ENCODE results near the gene NOTUM. TPM values are rescaled to one million over a fixed set of nuclear protein-coding genes. Genes with fewer than 3 reads are reported as not detected.

Gene NOTUM
- total and polyA plus RNA-seq, 9 of the 15 experiments (the other 6 are each of a cell fraction or from before 2014, with no cell fraction given): 0.03 to 14.0 (median 4.1) TPM

DNA sequence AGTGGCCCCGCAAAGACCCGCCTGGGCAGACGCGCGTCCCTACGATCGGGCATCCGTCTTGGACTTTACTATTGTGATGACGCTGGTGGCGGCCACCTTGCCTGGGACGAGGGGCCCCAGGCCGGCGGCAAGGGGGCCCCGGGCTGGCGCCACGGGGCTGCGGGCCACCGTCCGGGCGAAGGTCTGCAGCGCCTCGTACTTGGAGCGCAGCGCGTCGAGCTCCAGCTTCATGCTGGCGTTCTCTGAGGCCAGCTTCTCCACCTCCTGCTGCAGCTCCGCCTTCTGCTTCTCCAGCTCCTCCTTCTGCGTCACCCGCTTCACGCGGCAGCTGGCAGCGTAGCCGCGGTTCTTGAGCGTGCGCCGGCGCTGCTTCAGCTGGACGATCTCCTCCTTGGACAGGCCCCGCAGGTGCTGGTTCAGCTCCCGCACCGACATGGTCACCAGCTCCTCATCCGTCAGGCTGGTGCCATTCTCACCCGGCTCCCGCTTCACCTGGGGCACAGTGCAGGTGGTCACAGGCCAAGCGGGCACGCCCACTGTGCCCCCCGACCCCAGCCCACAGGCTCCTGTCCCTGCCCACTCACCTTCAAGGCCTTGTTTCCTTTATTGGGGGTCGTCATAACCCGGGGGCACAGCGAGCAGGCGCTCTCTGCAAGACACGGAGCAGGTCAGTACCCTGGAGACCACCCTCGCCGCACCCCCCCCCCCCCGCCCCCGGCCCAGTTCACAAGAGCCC, 38.3 kb downstream of the NOTUM start (continued):
- no peak for TF ChIP-seq ZNF217 (CRISPR knock-in tag; IDR thresholded peaks at IDR 0.05)
- TF ChIP-seq SRSF9 (IDR thresholded peaks at IDR 0.05; ENCODE audit: borderline replicate concordance, low read depth, low read length): no peak
- TF ChIP-seq, protein P1, sequence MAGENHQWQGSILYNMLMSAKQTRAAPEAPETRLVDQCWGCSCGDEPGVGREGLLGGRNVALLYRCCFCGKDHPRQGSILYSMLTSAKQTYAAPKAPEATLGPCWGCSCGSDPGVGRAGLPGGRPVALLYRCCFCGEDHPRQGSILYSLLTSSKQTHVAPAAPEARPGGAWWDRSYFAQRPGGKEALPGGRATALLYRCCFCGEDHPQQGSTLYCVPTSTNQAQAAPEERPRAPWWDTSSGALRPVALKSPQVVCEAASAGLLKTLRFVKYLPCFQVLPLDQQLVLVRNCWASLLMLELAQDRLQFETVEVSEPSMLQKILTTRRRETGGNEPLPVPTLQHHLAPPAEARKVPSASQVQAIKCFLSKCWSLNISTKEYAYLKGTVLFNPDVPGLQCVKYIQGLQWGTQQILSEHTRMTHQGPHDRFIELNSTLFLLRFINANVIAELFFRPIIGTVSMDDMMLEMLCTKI (IDR thresholded peaks at IDR 0.05; ENCODE audit: partially characterized antibody): no peak
- TF ChIP-seq, protein P2, sequence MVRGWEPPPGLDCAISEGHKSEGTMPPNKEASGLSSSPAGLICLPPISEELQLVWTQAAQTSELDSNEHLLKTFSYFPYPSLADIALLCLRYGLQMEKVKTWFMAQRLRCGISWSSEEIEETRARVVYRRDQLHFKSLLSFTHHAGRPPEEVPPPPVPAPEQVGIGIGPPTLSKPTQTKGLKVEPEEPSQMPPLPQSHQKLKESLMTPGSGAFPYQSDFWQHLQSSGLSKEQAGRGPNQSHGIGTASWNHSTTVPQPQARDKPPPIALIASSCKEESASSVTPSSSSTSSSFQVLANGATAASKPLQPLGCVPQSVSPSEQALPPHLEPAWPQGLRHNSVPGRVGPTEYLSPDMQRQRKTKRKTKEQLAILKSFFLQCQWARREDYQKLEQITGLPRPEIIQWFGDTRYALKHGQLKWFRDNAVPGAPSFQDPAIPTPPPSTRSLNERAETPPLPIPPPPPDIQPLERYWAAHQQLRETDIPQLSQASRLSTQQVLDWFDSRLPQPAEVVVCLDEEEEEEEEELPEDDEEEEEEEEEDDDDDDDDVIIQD (CRISPR knock-in tag; IDR thresholded peaks at IDR 0.05): no peak
- TF ChIP-seq, protein P3, sequence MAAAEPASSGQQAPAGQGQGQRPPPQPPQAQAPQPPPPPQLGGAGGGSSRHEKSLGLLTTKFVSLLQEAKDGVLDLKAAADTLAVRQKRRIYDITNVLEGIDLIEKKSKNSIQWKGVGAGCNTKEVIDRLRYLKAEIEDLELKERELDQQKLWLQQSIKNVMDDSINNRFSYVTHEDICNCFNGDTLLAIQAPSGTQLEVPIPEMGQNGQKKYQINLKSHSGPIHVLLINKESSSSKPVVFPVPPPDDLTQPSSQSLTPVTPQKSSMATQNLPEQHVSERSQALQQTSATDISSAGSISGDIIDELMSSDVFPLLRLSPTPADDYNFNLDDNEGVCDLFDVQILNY (CRISPR knock-in tag; IDR thresholded peaks at IDR 0.05): no peak
- no peak for TF ChIP-seq SRF (CRISPR knock-in tag; IDR thresholded peaks at IDR 0.05)
- no peak for TF ChIP-seq MCM3 (IDR thresholded peaks at IDR 0.05)
- TF ChIP-seq KLF16 (IDR thresholded peaks at IDR 0.05): no peak
- TF ChIP-seq, protein P4, sequence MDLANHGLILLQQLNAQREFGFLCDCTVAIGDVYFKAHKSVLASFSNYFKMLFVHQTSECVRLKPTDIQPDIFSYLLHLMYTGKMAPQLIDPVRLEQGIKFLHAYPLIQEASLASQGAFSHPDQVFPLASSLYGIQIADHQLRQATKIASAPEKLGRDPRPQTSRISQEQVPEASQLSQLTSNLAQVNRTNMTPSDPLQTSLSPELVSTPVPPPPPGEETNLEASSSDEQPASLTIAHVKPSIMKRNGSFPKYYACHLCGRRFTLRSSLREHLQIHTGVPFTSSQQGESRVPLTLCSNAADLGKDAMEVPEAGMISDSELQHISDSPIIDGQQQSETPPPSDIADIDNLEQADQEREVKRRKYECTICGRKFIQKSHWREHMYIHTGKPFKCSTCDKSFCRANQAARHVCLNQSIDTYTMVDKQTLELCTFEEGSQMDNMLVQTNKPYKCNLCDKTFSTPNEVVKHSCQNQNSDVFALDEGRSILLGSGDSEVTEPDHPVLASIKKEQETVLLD (IDR thresholded peaks at IDR 0.05): peak; percentile 76
- no peak for TF ChIP-seq ZC3H4 (CRISPR knock-in tag; IDR thresholded peaks at IDR 0.05; ENCODE audit: borderline replicate concordance)
- TF ChIP-seq, protein P5, sequence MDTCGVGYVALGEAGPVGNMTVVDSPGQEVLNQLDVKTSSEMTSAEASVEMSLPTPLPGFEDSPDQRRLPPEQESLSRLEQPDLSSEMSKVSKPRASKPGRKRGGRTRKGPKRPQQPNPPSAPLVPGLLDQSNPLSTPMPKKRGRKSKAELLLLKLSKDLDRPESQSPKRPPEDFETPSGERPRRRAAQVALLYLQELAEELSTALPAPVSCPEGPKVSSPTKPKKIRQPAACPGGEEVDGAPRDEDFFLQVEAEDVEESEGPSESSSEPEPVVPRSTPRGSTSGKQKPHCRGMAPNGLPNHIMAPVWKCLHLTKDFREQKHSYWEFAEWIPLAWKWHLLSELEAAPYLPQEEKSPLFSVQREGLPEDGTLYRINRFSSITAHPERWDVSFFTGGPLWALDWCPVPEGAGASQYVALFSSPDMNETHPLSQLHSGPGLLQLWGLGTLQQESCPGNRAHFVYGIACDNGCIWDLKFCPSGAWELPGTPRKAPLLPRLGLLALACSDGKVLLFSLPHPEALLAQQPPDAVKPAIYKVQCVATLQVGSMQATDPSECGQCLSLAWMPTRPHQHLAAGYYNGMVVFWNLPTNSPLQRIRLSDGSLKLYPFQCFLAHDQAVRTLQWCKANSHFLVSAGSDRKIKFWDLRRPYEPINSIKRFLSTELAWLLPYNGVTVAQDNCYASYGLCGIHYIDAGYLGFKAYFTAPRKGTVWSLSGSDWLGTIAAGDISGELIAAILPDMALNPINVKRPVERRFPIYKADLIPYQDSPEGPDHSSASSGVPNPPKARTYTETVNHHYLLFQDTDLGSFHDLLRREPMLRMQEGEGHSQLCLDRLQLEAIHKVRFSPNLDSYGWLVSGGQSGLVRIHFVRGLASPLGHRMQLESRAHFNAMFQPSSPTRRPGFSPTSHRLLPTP (IDR thresholded peaks at IDR 0.05; ENCODE audit: borderline replicate concordance, extremely low read depth, insufficient read length): no peak
- TF ChIP-seq ZNF76 (CRISPR knock-in tag; IDR thresholded peaks at IDR 0.05; ENCODE audit: borderline replicate concordance): no peak
- TF ChIP-seq ZNF212 (CRISPR knock-in tag; IDR thresholded peaks at IDR 0.05): no peak
- no peak for TF ChIP-seq MTF1 (CRISPR knock-in tag; IDR thresholded peaks at IDR 0.05; ENCODE audit: borderline replicate concordance)
- no peak for TF ChIP-seq RFX5 (IDR thresholded peaks at IDR 0.05; ENCODE audit: low read depth, low read length)
- TF ChIP-seq, protein P6, sequence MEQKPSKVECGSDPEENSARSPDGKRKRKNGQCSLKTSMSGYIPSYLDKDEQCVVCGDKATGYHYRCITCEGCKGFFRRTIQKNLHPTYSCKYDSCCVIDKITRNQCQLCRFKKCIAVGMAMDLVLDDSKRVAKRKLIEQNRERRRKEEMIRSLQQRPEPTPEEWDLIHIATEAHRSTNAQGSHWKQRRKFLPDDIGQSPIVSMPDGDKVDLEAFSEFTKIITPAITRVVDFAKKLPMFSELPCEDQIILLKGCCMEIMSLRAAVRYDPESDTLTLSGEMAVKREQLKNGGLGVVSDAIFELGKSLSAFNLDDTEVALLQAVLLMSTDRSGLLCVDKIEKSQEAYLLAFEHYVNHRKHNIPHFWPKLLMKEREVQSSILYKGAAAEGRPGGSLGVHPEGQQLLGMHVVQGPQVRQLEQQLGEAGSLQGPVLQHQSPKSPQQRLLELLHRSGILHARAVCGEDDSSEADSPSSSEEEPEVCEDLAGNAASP (IDR thresholded peaks at IDR 0.05): no peak
- TF ChIP-seq SRSF1 (IDR thresholded peaks at IDR 0.05; ENCODE audit: low read depth, low read length): no peak
- TF ChIP-seq ZNF24 (IDR thresholded peaks at IDR 0.05): no peak
